H1 (cell line): Measurements from ENCODE around the gene MTG1. TPM values are rescaled to one million over a fixed set of nuclear protein-coding genes. Genes with fewer than 3 reads are reported as not detected.

Experiments used
- polyA plus RNA-seq, 7 experiments: library from polyadenylated mRNA; depleted of rRNA in 3 of 7; stranded (reverse) in 5 of 7; unstranded in 2 of 7; fragments of >200 nt in 5 of 7; fragments of 200-250 nt in 2 of 7; gene quantifications; 1 replicate in 5 of 7; 2 replicates in 1 of 7; 4 replicates in 1 of 7; pipeline versions ENCODE4 v1.2.1 to v1.2.3, GENCODE V29; 2011 to 2013; ENCODE audit warnings: missing spikeins in 2 of 7, mixed read lengths in 2 of 7
- total RNA-seq: library from RNA; stranded (reverse); fragmentation: NEBNext Ultra II Directional; extraction: Animal tissue kit (Norgen Biotek cat#: 25700); gene quantifications from 2 replicates; pipeline ENCODE4 v1.2.1, GENCODE V29; 2021
- TF ChIP-seq, protein P1 (sequence below): fragments of 300-600 bp; sonication (generic); IDR thresholded peaks from 2 replicates; pipeline ENCODE4 v1.7.1; 2012; ENCODE audit warnings: low read length, moderate library complexity, mild to moderate bottlenecking, inconsistent platforms; ENCODE audit not compliant: insufficient replicate concordance
- TF ChIP-seq, protein P2 (sequence below), 3 experiments: IDR thresholded peaks; 1 replicate in 2 of 3; 2 replicates in 1 of 3; pipeline versions ENCODE4 v1.5.1 to v1.6.1; 2011; ENCODE audit warnings: low read length in 3 of 3, mild to moderate bottlenecking in 3 of 3, inconsistent platforms in 2 of 3, low read depth in 1 of 3, moderate library complexity in 1 of 3; ENCODE audit not compliant: insufficient read depth in 1 of 3; ENCODE audit errors: control extremely low read depth in 1 of 3

Gene MTG1
- total and polyA plus RNA-seq, 2 of the 8 experiments (the other 6 are each of a cell fraction or from before 2014, with no cell fraction given): 56.6 to 81.6 TPM

DNA sequence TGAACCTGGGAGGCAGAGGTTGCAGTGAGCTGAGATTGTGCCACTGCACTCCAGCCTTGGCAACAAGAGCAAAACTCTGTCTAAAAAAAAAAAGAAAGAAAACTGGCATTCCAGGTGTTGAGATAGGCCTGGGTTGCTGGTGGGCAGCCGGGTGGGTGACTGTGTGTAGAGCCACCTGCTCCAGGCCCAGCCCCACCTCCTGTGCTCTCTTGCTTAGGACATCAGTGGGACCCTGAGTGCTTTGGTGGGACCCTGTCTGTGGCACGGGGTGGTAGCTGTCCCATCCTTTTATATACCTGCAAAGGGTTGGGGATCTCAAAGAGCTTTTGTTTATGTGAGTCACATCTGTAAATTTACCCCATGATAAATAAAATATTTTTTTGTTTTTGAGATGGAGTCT lies 8.7 kb upstream of the MTG1 start (continued):
- TF ChIP-seq, protein P1, sequence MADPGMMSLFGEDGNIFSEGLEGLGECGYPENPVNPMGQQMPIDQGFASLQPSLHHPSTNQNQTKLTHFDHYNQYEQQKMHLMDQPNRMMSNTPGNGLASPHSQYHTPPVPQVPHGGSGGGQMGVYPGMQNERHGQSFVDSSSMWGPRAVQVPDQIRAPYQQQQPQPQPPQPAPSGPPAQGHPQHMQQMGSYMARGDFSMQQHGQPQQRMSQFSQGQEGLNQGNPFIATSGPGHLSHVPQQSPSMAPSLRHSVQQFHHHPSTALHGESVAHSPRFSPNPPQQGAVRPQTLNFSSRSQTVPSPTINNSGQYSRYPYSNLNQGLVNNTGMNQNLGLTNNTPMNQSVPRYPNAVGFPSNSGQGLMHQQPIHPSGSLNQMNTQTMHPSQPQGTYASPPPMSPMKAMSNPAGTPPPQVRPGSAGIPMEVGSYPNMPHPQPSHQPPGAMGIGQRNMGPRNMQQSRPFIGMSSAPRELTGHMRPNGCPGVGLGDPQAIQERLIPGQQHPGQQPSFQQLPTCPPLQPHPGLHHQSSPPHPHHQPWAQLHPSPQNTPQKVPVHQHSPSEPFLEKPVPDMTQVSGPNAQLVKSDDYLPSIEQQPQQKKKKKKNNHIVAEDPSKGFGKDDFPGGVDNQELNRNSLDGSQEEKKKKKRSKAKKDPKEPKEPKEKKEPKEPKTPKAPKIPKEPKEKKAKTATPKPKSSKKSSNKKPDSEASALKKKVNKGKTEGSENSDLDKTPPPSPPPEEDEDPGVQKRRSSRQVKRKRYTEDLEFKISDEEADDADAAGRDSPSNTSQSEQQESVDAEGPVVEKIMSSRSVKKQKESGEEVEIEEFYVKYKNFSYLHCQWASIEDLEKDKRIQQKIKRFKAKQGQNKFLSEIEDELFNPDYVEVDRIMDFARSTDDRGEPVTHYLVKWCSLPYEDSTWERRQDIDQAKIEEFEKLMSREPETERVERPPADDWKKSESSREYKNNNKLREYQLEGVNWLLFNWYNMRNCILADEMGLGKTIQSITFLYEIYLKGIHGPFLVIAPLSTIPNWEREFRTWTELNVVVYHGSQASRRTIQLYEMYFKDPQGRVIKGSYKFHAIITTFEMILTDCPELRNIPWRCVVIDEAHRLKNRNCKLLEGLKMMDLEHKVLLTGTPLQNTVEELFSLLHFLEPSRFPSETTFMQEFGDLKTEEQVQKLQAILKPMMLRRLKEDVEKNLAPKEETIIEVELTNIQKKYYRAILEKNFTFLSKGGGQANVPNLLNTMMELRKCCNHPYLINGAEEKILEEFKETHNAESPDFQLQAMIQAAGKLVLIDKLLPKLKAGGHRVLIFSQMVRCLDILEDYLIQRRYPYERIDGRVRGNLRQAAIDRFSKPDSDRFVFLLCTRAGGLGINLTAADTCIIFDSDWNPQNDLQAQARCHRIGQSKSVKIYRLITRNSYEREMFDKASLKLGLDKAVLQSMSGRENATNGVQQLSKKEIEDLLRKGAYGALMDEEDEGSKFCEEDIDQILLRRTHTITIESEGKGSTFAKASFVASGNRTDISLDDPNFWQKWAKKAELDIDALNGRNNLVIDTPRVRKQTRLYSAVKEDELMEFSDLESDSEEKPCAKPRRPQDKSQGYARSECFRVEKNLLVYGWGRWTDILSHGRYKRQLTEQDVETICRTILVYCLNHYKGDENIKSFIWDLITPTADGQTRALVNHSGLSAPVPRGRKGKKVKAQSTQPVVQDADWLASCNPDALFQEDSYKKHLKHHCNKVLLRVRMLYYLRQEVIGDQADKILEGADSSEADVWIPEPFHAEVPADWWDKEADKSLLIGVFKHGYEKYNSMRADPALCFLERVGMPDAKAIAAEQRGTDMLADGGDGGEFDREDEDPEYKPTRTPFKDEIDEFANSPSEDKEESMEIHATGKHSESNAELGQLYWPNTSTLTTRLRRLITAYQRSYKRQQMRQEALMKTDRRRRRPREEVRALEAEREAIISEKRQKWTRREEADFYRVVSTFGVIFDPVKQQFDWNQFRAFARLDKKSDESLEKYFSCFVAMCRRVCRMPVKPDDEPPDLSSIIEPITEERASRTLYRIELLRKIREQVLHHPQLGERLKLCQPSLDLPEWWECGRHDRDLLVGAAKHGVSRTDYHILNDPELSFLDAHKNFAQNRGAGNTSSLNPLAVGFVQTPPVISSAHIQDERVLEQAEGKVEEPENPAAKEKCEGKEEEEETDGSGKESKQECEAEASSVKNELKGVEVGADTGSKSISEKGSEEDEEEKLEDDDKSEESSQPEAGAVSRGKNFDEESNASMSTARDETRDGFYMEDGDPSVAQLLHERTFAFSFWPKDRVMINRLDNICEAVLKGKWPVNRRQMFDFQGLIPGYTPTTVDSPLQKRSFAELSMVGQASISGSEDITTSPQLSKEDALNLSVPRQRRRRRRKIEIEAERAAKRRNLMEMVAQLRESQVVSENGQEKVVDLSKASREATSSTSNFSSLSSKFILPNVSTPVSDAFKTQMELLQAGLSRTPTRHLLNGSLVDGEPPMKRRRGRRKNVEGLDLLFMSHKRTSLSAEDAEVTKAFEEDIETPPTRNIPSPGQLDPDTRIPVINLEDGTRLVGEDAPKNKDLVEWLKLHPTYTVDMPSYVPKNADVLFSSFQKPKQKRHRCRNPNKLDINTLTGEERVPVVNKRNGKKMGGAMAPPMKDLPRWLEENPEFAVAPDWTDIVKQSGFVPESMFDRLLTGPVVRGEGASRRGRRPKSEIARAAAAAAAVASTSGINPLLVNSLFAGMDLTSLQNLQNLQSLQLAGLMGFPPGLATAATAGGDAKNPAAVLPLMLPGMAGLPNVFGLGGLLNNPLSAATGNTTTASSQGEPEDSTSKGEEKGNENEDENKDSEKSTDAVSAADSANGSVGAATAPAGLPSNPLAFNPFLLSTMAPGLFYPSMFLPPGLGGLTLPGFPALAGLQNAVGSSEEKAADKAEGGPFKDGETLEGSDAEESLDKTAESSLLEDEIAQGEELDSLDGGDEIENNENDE: no peak
- TF ChIP-seq, protein P2, sequence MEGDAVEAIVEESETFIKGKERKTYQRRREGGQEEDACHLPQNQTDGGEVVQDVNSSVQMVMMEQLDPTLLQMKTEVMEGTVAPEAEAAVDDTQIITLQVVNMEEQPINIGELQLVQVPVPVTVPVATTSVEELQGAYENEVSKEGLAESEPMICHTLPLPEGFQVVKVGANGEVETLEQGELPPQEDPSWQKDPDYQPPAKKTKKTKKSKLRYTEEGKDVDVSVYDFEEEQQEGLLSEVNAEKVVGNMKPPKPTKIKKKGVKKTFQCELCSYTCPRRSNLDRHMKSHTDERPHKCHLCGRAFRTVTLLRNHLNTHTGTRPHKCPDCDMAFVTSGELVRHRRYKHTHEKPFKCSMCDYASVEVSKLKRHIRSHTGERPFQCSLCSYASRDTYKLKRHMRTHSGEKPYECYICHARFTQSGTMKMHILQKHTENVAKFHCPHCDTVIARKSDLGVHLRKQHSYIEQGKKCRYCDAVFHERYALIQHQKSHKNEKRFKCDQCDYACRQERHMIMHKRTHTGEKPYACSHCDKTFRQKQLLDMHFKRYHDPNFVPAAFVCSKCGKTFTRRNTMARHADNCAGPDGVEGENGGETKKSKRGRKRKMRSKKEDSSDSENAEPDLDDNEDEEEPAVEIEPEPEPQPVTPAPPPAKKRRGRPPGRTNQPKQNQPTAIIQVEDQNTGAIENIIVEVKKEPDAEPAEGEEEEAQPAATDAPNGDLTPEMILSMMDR (IDR thresholded peaks at IDR 0.05; ENCODE audit: control extremely low read depth in 1 of 3, insufficient read depth in 1 of 3, low read depth in 1 of 3, low read length in 3 of 3): no peak
